ENCODE results near the gene CLSTN3. TPM values are rescaled to one million over a fixed set of nuclear protein-coding genes. Genes with fewer than 3 reads are reported as not detected.
A peak's percentile ranks its signal among the peaks of the same experiment; 100 is the strongest.

Gene CLSTN3
- total RNA-seq, 2 experiments from 2014 or later = 148 to 152 TPM

GRCh38 chr12:7117670-7118069, 12.5 kb upstream of the CLSTN3 start:
- ChIA-PET POLR2A (interaction anchor here (2.6 kb wide), 1 partner anchor 173 kb away, joined by 6 read pairs; the partner anchor contains the start of genes C12orf57 and RNU7-1), CTCF (interaction anchor here (1.1 to 1.6 kb wide), 2 partner anchors 9 to 10 kb away, joined by 3 to 4 read pairs; partner anchors contain the start of gene C1RL)
- DNase-seq = no peak
- Mint-ChIP-seq H3K4me3 (no peak overlapping the region), H3K27me3 (no peaks in the 10 kb centered on the region), H3K36me3 (ENCODE audit: low read depth) (peaks cover 61% of the 10 kb centered on the region), H3K9me3 (no peaks in the 10 kb centered on the region), H3K4me1 (peaks cover 9% of the 10 kb centered on the region), H3K27ac (no peak overlapping the region)

GRCh38 chr12:7118881-7119280, 11.3 kb upstream of the CLSTN3 start:
- CTCF ChIA-PET = no interaction called here
- peaks cover 55% of the 10 kb centered on the region for H3K36me3 Mint-ChIP-seq (ENCODE audit: low read depth)
- no peak overlapping the region for H3K27ac Mint-ChIP-seq
- H3K4me3 Mint-ChIP-seq = no peak overlapping the region
- no peaks in the 10 kb centered on the region for H3K27me3 Mint-ChIP-seq
- no peak for DNase-seq
- peaks cover 3% of the 10 kb centered on the region for H3K4me1 Mint-ChIP-seq
- POLR2A ChIA-PET = interaction anchor here (2.6 kb wide), 1 partner anchor 175 kb away, joined by 6 read pairs; the partner anchor contains the start of genes C12orf57 and RNU7-1
- no peaks in the 10 kb centered on the region for H3K9me3 Mint-ChIP-seq

GRCh38 chr12:7120166-7120565, 10.0 kb upstream of the CLSTN3 start:
- Mint-ChIP-seq H3K4me1 (no peaks in the 10 kb centered on the region), H3K9me3 (no peaks in the 10 kb centered on the region), H3K27me3 (no peaks in the 10 kb centered on the region), H3K36me3 (ENCODE audit: low read depth) (peaks cover 43% of the 10 kb centered on the region), H3K4me3 (no peak overlapping the region), H3K27ac (no peak overlapping the region)
- ChIA-PET POLR2A (no interaction called here), CTCF (no interaction called here)
- no peak for DNase-seq

- no peak overlapping the region for H3K27ac Mint-ChIP-seq
- POLR2A ChIA-PET = interaction anchor here (0.7 kb wide), 1 partner anchor 8 kb away, joined by 3 read pairs; no protein-coding TSS in a partner anchor
Observed at GRCh38 chr12:7121324-7121723, 8.8 kb upstream of the CLSTN3 start.

GRCh38 chr12:7122811-7123769, 7.1 kb upstream of the CLSTN3 start:
- CTCF ChIA-PET = interaction anchor here (1.0 kb wide), 1 partner anchor 15 kb away, joined by 3 read pairs; no protein-coding TSS in a partner anchor

More at GRCh38 chr12:7121324-7121723, 8.8 kb upstream of the CLSTN3 start:
- Mint-ChIP-seq H3K27me3 (no peaks in the 10 kb centered on the region), H3K4me3 (no peak overlapping the region), H3K4me1 (no peaks in the 10 kb centered on the region), H3K36me3 (ENCODE audit: low read depth) (peaks cover 31% of the 10 kb centered on the region), H3K9me3 (no peaks in the 10 kb centered on the region)
- CTCF ChIA-PET = no interaction called here
- no peak for DNase-seq

GRCh38 chr12:7123806-7124522, 6.2 kb upstream of the CLSTN3 start:
- Mint-ChIP-seq H3K4me1 (peaks cover 8% of the 10 kb centered on the region), H3K4me3 (no peak overlapping the region), H3K27ac (no peak overlapping the region), H3K36me3 (ENCODE audit: low read depth) (peaks cover 22% of the 10 kb centered on the region), H3K9me3 (no peaks in the 10 kb centered on the region), H3K27me3 (no peaks in the 10 kb centered on the region)
- POLR2A ChIA-PET = interaction anchor here (1.0 to 1.3 kb wide), 2 partner anchors 11 to 257 kb away, joined by 3 to 4 read pairs; no protein-coding TSS in a partner anchor
- CTCF ChIA-PET = interaction anchor here (1.0 kb wide), 1 partner anchor 16 kb away, joined by 3 read pairs; no protein-coding TSS in a partner anchor
- DNase-seq = no peak

More at GRCh38 chr12:7122811-7123769, 7.1 kb upstream of the CLSTN3 start:
- POLR2A ChIA-PET = interaction anchor here (0.7 to 1.3 kb wide), 3 partner anchors 10 to 256 kb away, joined by 3 to 4 read pairs (median 3); no protein-coding TSS in a partner anchor
- Mint-ChIP-seq H3K4me3 (no peak overlapping the region), H3K27me3 (no peaks in the 10 kb centered on the region), H3K36me3 (ENCODE audit: low read depth) (peaks cover 23% of the 10 kb centered on the region), H3K9me3 (no peaks in the 10 kb centered on the region), H3K27ac (no peak overlapping the region), H3K4me1 (peaks cover 3% of the 10 kb centered on the region)
- no peak for DNase-seq

- CTCF ChIA-PET = interaction anchor here (1.0 to 1.4 kb wide), 2 partner anchors 13 to 18 kb away, joined by 3 to 5 read pairs; no protein-coding TSS in a partner anchor
- Mint-ChIP-seq H3K36me3 (ENCODE audit: low read depth) (peaks cover 20% of the 10 kb centered on the region), H3K9me3 (no peaks in the 10 kb centered on the region), H3K27me3 (no peaks in the 10 kb centered on the region), H3K4me1 (peaks cover 14% of the 10 kb centered on the region), H3K27ac (no peak overlapping the region), H3K4me3 (no peak overlapping the region)
- no peak for DNase-seq
- POLR2A ChIA-PET = interaction anchor here (1.8 kb wide), 1 partner anchor 10 kb away, joined by 4 read pairs; no protein-coding TSS in a partner anchor
Observed at GRCh38 chr12:7125632-7126227, 4.4 kb upstream of the CLSTN3 start.

GRCh38 chr12:7127916-7128626, 2.1 kb upstream of the CLSTN3 start:
- peaks cover 24% of the 10 kb centered on the region for H3K36me3 Mint-ChIP-seq (ENCODE audit: low read depth)
- no peak overlapping the region for H3K27ac Mint-ChIP-seq
- peaks cover 34% of the 10 kb centered on the region for H3K4me1 Mint-ChIP-seq
- H3K27me3 Mint-ChIP-seq = no peaks in the 10 kb centered on the region
- CTCF ChIA-PET = no interaction called here
- no peak for DNase-seq
- H3K4me3 Mint-ChIP-seq = peak overlapping the region; percentile 43
- no peaks in the 10 kb centered on the region for H3K9me3 Mint-ChIP-seq
- POLR2A ChIA-PET = no interaction called here

- peaks cover 31% of the 10 kb centered on the region for H3K36me3 Mint-ChIP-seq (ENCODE audit: low read depth)
- no peak for DNase-seq
- H3K27ac Mint-ChIP-seq = no peak within 1 kb of the TSS
- H3K27me3 Mint-ChIP-seq = no peaks in the 10 kb centered on the region
- no peaks in the 10 kb centered on the region for H3K9me3 Mint-ChIP-seq
- ChIA-PET POLR2A (interaction anchor here (0.7 to 3.0 kb wide), 2 partner anchors 8 to 21 kb away, joined by 3 to 26 read pairs; partner anchors contain the start of gene C1RL), CTCF (interaction anchor here (1.4 to 3.4 kb wide), 3 partner anchors 13 to 111 kb away, joined by 4 to 12 read pairs (median 7); partner anchors contain the start of gene LPCAT3)
- H3K4me1 Mint-ChIP-seq = peaks cover 39% of the 10 kb centered on the region
- peak within 1 kb of the TSS; percentile 100 for H3K4me3 Mint-ChIP-seq
Observed at GRCh38 chr12:7128681-7129286, 1.4 kb upstream of the CLSTN3 start, which contains the start of gene RBP5. TSS of gene RBP5 (minus strand) at chr12:7128889. CDS start at chr12:7128775, 114 bp downstream.

- no peak overlapping the region for H3K27ac Mint-ChIP-seq
Observed at GRCh38 chr12:7129287-7129871, 792 bp upstream of the CLSTN3 start.

More at GRCh38 chr12:7129287-7129871, 792 bp upstream of the CLSTN3 start:
- Mint-ChIP-seq H3K9me3 (no peaks in the 10 kb centered on the region), H3K36me3 (ENCODE audit: low read depth) (peaks cover 37% of the 10 kb centered on the region), H3K27me3 (no peaks in the 10 kb centered on the region), H3K4me1 (peaks cover 40% of the 10 kb centered on the region), H3K4me3 (peak overlapping the region; percentile 100)
- CTCF ChIA-PET = interaction anchor here (1.4 to 3.4 kb wide), 3 partner anchors 13 to 111 kb away, joined by 4 to 12 read pairs (median 7); partner anchors contain the start of gene LPCAT3
- POLR2A ChIA-PET = interaction anchor here (0.7 to 3.0 kb wide), 3 partner anchors 9 to 186 kb away, joined by 3 to 26 read pairs (median 15); partner anchors contain the start of genes C12orf57, C1RL and RNU7-1
- no peak for DNase-seq

All from activated CD4-positive, alpha-beta memory T cell treated with anti-CD3 and anti-CD28 coated beads, Interleukin-2, amount 10 ng/mL, durations not matched to agents 7 days and 5 days (primary cell).